Heart right ventricle (tissue), 16 donors: ENCODE results near the gene MFSD6. TPM values are rescaled to one million over a fixed set of nuclear protein-coding genes. Genes with fewer than 3 reads are reported as not detected.

ENCODE experiments used
- ATAC-seq, 8 donors: fragments of 200-7000 bp; cut with Tn5 transposase; one replicate each; pipeline ENCODE4 v1.9.1; 2020; ENCODE audit warnings: mild to moderate bottlenecking in 8 of 8, moderate library complexity in 8 of 8, moderate number of reproducible peaks in 1 of 8
- DNase-seq, 2 donors: peaks; one replicate each; pipeline ENCODE4 v3.0.0-alpha.2; 2020
- H3K27ac ChIP-seq, 10 donors: fragments of 200-600 bp; sonication (generic) in 2 of 10; one replicate each; pipeline versions ENCODE4 v1.5.0 to v1.8.0; 2020 to 2022; ENCODE audit warnings: mild to moderate bottlenecking in 3 of 10
- H3K27me3 ChIP-seq, 7 donors: fragments of 200-600 bp; one replicate each; pipeline ENCODE4 v1.8.0; 2021 to 2022; ENCODE audit warnings: mild to moderate bottlenecking in 2 of 7
- H3K36me3 ChIP-seq, 9 donors: fragments of 200-600 bp; sonication (generic) in 1 of 9; one replicate each; pipeline versions ENCODE4 v1.5.0 to v1.8.0; 2020 to 2022; ENCODE audit warnings: mild to moderate bottlenecking in 2 of 9
- H3K4me1 ChIP-seq, 9 donors: fragments of 200-600 bp; sonication (generic) in 1 of 9; one replicate each; pipeline versions ENCODE4 v1.5.0 to v1.8.0; 2020 to 2022; ENCODE audit warnings: mild to moderate bottlenecking in 4 of 9
- H3K4me3 ChIP-seq, 10 donors: fragments of 200-600 bp; sonication (generic) in 2 of 10; one replicate each; pipeline versions ENCODE4 v1.5.0 to v1.8.0; 2020 to 2022; ENCODE audit warnings: mild to moderate bottlenecking in 7 of 10, moderate library complexity in 2 of 10
- H3K9me3 ChIP-seq, 11 donors: fragments of 200-600 bp in 10 of 11; sonication (generic) in 2 of 11; one replicate each; pipeline versions ENCODE4 v1.5.0 to v1.8.0; 2013 to 2022; ENCODE audit warnings: mild to moderate bottlenecking in 2 of 11, control low read depth in 1 of 11, moderate library complexity in 1 of 11
- CTCF ChIP-seq, 9 donors: fragments of 200-600 bp; sonication (generic) in 2 of 9; IDR thresholded peaks; one replicate each; pipeline versions ENCODE4 v1.5.0 to v1.8.0; 2021 to 2022; ENCODE audit warnings: antibody characterized with exemption in 9 of 9, mild to moderate bottlenecking in 5 of 9, moderate library complexity in 1 of 9
- WGBS, 2 donors: extraction: QIAGEN DNeasy Blood & Tissue Kit; methylation state at CpG; one replicate each; pipeline ENCODE4 v1.1.7; 2013; ENCODE audit warnings: inconsistent platforms in 1 of 2; 5-methylcytosine and 5-hydroxymethylcytosine counted together
- intact Hi-C, 10 donors: fragments of 100-400 bp; cut with DNase I; formaldehyde crosslinking; loops; one replicate each; pipeline versions ENCODE4 v1.11.1 to v1.14.2; 2022
- polyA plus RNA-seq, 2 donors: library from polyadenylated mRNA; stranded (reverse); fragments of 200-250 nt; gene quantifications; one replicate each; pipeline ENCODE4 v1.2.3, GENCODE V29; 2013
- total RNA-seq, 10 donors: library from RNA; stranded (reverse); fragmentation: NEBNext Ultra II Directional in 3 of 10; extraction: Animal tissue kit (Norgen Biotek cat#: 25700) in 3 of 10; gene quantifications; one replicate each; pipeline versions ENCODE4 v1.2.1 to v1.2.4, GENCODE V29; 2021 to 2023
- donor health status: Arrhythmogenic right ventricular cardiomyopathy.
- donor health status: ischemic (EF 13 %, LVEDD 7.1; RV severe dilation, severe dysfunction).
- donor health status: healthy with polysubstance abuse.
- donor health status: DM: no; HTN: yes; CAD: no.
- donor health status: DM: no; HTN: no; CAD: no.
- donor health status: ischemic (EF 25% LVEDD 6.9; RV normal size, moderate dysfunction).
- donor health status: ischemic (EF 25% LVEDD 5.7; RV mildly dilated, moderate dysfunction).
- donor health status: healthy.
- donor health status: DM: yes; HTN: yes; CAD: no.
- donor health status: Ischemic cardiomyopathy.
- donor health status: ischemic (EF 35%, LVEDD 5.7; RV mildly dilated, moderate dysfunction).
- donor health status: nonischemic (EF 11% LVEDD 7.7; RV severe dilation, severe dysfunction).
- donor health status: DM: yes; HTN: yes; CAD: no.
- donor health status: PGD.
- donor health status: ischemic (EF 29% LVEDD 5.4; RV normal size, mild dysfunction).
- donor health status: nonischemic (EF 23%, LVEDD 6.1; RV moderate dilation, normal function).

Gene MFSD6
- total and polyA plus RNA-seq, 12 donors = 9.7 to 26.7 (median 15.9) TPM

DNA sequence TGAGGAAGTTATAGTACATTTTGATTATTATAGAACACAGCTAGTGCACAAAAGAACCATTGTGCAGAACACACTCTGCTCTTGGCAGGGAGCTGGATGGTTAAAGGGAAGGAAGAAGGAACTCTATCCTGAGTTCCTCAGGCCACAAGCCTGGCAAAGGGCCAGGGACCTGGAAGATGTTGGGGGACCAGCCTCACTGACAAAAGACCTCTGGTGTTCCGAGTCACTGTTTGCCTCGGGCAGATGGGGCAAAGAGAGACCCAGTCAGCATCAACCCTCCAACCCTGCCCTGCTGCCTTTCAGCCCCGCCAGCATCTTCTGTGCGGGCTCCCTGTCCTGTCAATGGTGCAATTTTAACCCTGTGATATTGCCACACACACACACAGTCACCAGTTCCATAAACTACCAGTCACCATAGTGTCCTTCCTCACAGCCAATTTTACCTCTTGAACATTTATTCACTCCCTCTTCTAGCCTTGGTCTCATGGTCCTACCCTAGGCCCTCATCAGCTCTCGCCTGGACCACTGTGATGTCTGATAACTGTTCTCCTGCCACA is 104.5 kb downstream of the MFSD6 start:
- Histone ChIP-seq H3K4me3 (no peak overlapping the region), H3K36me3 (peaks cover 0 to 52% (median 8%) of the 10 kb centered on the region in 9 donors), H3K9me3 (no peaks in the 10 kb centered on the region), H3K27ac (no peak overlapping the region), H3K27me3 (no peaks in the 10 kb centered on the region), H3K4me1 (peaks cover 0 to 8% (median 0%) of the 10 kb centered on the region in 9 donors)
- 73 to 80% methylated on average over 5 of the region's 5 CpGs for WGBS, 2 donors
- TF ChIP-seq CTCF (IDR thresholded peaks at IDR 0.05) = no peak
- DNase-seq (no peak), ATAC-seq (no peak)
- intact Hi-C loops = loop anchor here in 7 of 10 donors (5.0 to 10.0 kb wide), 4 partner anchors 115 to 428 kb away; no protein-coding TSS in a partner anchor

GRCh38 chr2:190513877-190514276 is 105.7 kb downstream of the MFSD6 start:
- H3K27ac ChIP-seq = no peak overlapping the region
- no peak for ATAC-seq

GRCh38 chr2:190514676-190515075 is 106.5 kb downstream of the MFSD6 start:
- H3K36me3 ChIP-seq = peaks cover 0 to 52% (median 8%) of the 10 kb centered on the region in 9 donors
- H3K27me3 ChIP-seq = no peaks in the 10 kb centered on the region
- intact Hi-C loops = loop anchor here in 7 of 10 donors (5.0 to 10.0 kb wide), 4 partner anchors 117 to 430 kb away; no protein-coding TSS in a partner anchor
- TF ChIP-seq CTCF (IDR thresholded peaks at IDR 0.05) = no peak
- no peak overlapping the region for H3K4me3 ChIP-seq
- DNase-seq = no peak
- H3K27ac ChIP-seq = no peak overlapping the region
- 96 to 99% methylated on average over 1 of the region's 1 CpG for WGBS, 2 donors
- peaks cover 0 to 6% (median 0%) of the 10 kb centered on the region in 9 donors for H3K4me1 ChIP-seq
- ATAC-seq = no peak
- H3K9me3 ChIP-seq = no peaks in the 10 kb centered on the region

More at GRCh38 chr2:190513877-190514276, 105.7 kb downstream of the MFSD6 start:
- no peak for DNase-seq
- peaks cover 0 to 53% (median 8%) of the 10 kb centered on the region in 9 donors for H3K36me3 ChIP-seq
- no peaks in the 10 kb centered on the region for H3K9me3 ChIP-seq
- intact Hi-C loops = loop anchor here in 7 of 10 donors (5.0 to 10.0 kb wide), 4 partner anchors 117 to 429 kb away; no protein-coding TSS in a partner anchor
- no peak overlapping the region for H3K4me3 ChIP-seq
- no peak for TF ChIP-seq CTCF (IDR thresholded peaks at IDR 0.05)
- WGBS, 2 donors = 90 to 98% methylated on average over 2 of the region's 2 CpGs
- H3K4me1 ChIP-seq = peaks cover 0 to 6% (median 0%) of the 10 kb centered on the region in 9 donors
- no peaks in the 10 kb centered on the region for H3K27me3 ChIP-seq

GRCh38 chr2:190515687-190516086 is 107.5 kb downstream of the MFSD6 start:
- Histone ChIP-seq H3K4me3 (no peak overlapping the region), H3K9me3 (no peaks in the 10 kb centered on the region), H3K36me3 (peaks cover 0 to 52% (median 7%) of the 10 kb centered on the region in 9 donors), H3K27me3 (no peaks in the 10 kb centered on the region), H3K27ac (no peak overlapping the region), H3K4me1 (peaks cover 0 to 6% (median 0%) of the 10 kb centered on the region in 9 donors)
- TF ChIP-seq CTCF (IDR thresholded peaks at IDR 0.05) = no peak
- no peak for ATAC-seq
- 92 to 97% methylated on average over 1 of the region's 1 CpG for WGBS, 2 donors
- no peak for DNase-seq
- intact Hi-C loops = loop anchor here in 4 of 10 donors (10.0 kb wide), 2 partner anchors 131 to 431 kb away; no protein-coding TSS in a partner anchor
